ELF-1 (cell line): ENCODE measurements around the gene MSI2.
A peak's percentile ranks its signal among the peaks of the same experiment; 100 is the strongest.

ENCODE experiments used
- DNase-seq: peaks from one replicate; pipeline ENCODE4 v3.0.0-alpha.2; 2016; ENCODE audit warnings: low read depth, low spot score

MSI2 gene

GRCh38 chr17:57704448-57704847 lies 448.1 kb downstream of the MSI2 start:
- no peak for DNase-seq

DNA sequence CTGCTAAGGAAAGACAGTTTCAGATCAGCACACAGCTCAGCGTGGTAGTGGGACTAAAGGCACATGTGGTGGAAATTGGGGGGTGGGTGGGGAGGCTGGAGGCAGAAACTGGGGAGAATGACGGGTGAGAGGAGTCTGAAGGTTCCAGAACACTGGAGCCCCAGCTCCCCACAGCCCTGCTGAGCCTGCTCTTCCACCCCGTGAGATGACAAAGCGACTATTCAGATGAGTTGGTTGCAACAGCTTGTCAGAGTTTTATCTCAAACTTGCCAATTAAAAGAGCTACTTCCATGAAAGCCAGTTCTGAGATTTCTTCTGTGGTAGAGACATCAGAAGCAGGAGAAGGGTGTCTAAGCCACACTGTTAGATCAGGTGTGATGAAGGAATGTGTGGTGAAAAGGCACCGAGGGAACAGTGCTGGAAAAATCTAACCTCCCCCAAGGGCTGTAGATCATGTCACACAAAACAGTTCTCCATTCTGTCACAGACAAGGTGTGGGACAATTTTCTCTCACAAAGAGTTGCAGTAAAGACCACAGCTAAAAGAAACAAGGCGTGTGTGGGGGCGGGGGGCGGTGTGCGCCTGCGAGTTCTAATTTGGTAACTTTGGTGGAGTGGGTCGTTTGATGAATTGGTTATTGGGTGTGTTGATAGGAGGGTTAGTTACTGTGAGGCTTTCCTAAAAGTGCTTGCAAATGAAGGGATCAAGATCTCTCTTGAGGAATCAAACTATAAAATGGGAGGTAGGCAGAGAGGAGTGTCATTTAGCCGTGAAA lies 449.8 kb downstream of the MSI2 start:
- no peak for DNase-seq

- DNase-seq: no peak
Observed at GRCh38 chr17:57706761-57707160, 450.4 kb downstream of the MSI2 start.

DNA sequence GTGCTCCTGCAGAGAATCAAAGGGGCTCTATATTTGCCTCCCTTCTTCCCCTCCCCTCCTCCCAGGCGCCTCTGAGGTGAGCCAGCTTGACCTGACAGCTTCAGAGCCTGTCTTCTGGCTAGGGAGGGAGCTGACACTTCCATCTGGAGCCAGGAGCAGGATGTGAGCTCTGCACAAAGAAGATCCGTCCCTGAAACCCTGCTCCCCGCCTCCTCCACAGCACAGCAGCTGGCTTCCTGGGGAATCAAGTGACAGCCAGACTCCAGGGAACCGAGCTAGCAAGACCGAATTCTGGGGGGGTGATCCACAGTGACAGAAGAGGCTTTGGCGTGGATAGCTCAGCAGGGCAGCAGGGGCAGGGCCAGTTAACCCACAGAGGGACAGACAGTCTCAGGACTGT lies 451.6 kb downstream of the MSI2 start:
- peak; percentile 62 for DNase-seq

DNA sequence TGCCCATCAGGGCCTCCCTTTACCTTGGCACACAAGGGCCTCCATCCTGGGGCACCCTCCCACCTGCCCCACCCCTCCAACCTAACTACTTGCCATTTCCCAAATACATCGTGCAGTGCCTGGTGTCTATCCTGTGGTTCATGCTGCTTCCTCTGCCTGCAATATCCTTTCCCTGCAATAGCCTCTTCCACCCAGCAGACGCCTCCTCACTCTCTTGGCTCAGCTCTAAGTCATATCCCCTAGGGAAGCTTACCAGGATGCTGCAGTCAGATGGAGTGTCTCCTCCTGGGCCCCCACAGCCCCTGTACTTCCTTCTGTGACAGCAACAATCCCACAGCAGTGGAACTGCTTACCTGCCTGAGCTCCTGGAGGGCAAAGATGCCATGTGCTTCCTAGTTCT lies 452.1 kb downstream of the MSI2 start:
- DNase-seq: no peak

- DNase-seq: no peak
Observed at GRCh38 chr17:57713140-57713539, 456.8 kb downstream of the MSI2 start.

DNA sequence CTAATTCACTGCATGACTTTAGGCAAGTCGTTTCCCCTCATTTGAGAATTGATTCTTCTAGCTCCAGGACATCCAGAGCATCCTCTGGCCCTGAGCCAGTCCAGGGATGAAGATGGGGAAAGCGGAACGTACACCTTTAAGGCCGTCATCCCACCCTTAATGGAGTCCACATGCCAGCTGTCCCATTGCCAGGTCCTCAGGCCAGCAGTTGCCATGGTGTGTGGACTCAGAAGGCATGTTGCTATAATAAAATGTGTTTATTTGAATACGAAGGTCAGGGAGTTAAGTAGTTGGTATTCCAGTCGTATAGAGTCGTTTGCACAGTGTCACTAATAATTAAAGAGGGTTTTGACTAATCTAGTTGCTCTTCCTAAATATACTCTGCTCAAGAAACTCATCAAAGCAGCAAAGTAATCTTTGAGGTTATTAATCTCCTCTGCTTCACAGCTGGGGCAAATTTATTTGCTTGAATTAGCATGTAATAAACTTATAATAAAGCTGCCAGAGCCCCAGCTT lies 458.4 kb downstream of the MSI2 start:
- DNase-seq: no peak

- no peak for DNase-seq
Observed at GRCh38 chr17:57715981-57716380, 459.7 kb downstream of the MSI2 start.

GRCh38 chr17:57718878-57719277 lies 462.6 kb downstream of the MSI2 start:
- DNase-seq: no peak

- DNase-seq: no peak
Observed at GRCh38 chr17:57720386-57721035, 464.2 kb downstream of the MSI2 start.

- DNase-seq: no peak
Observed at GRCh38 chr17:57721967-57722703, 465.8 kb downstream of the MSI2 start.

DNA sequence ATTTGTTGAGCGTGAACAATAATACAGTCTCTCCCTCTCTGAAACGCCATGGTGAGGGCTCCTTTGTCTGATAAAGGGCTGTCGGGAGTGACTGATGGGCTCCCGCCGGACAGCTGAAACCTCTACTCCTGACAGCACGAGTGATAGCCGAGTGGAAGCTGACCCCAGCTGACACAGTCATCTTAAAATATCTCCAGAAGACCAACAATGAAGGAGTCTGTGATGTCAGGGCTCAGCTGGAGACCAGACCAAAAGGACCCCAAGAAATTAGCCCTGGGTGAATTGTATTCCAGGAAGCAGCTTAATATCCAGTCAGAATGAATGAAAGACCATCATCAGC lies 466.4 kb downstream of the MSI2 start:
- DNase-seq: no peak

GRCh38 chr17:57723427-57724025 lies 467.2 kb downstream of the MSI2 start:
- no peak for DNase-seq

DNA sequence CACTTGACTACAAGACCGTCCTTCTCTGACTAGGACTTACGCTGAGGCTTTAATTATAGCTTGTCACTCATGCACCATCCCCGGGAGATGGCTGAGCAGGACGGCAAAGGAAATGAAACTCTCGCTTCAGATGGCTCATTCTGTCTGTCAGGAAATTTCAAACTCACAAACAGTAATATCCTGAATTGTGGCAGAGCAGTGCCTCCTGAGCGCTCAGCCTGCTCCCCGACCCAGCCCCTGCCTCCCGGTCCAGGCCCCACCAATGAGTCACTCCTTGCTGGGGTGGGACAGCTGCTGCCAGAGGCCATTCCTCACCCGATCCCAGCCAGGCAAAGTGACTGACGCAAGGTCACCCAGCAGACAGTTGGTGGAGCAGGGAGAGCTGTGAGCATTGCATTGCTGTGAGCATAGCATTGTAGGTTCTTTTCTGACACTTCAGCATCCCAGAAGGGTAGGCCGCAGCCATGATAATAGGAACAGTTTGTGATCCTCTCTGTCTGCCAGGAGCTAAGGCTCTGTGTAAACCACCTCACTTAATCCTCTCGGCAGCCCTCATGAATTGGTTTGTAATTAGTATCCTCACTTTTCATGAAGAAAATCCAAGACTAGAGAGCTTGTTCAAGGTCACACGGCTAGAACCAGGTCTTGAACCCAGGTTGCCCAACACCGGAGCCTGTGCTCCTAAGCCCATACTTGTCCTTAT lies 467.9 kb downstream of the MSI2 start:
- DNase-seq: peak; percentile 54

GRCh38 chr17:57724729-57725125 lies 468.4 kb downstream of the MSI2 start:
- no peak for DNase-seq

GRCh38 chr17:57726213-57726790 lies 470.0 kb downstream of the MSI2 start:
- DNase-seq: no peak

DNA sequence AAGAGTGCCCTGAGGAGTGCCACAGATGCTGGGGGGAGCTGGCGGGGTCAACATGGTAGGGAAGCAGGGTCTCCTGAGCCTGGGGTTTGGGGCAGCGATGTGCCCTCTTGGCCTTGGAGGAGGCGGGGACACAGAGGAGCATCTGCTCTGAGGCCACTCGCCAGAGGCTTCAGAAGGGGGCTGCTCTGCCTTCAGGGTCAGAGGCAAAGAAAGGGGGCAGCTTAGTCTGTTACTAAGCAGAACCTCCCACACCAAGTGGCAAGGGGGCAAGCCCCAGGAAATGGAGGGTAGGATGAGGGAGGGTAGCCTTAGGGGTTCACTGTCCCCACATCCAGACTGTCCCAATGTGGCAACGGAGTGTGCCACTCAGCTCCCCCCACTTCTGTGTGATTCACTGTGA lies 470.5 kb downstream of the MSI2 start:
- no peak for DNase-seq

- no peak for DNase-seq
Observed at GRCh38 chr17:57727630-57728175, 471.4 kb downstream of the MSI2 start.

DNA sequence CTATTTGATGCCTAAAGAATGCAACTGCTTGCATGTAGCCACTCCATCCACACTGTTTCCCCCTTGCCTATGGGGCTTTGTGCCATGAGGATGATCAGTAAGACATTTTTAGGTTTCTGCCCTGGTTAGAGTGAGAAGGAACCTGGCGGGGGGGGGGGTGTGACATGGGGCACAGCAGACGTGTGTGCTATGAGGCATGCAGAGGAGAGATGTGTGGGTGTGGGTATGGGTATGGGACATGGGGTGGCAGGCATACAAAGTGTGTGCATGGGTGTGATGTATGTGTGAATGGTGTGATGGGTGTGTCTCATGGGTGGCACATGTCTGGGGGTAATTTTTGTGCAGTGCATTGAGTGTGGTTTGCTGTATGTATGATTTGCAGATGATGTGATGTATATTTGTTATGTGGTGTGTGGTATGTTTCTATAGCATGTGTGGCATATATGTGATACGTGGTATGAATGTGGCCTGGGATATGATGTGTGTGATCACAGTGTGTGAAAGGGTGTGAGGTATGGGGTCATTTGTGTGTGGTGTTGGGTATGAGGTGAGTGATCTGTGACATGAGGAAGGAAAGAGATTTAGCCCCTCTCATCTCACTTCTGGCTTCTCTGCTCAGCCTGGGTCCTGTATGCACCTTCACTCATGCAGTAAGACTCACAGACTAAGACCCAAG lies 473.8 kb downstream of the MSI2 start:
- no peak for DNase-seq

- no peak for DNase-seq
Observed at GRCh38 chr17:57732062-57732461, 475.7 kb downstream of the MSI2 start.
